NK-92 treated with Interleukin-12 subunit alpha and Interleukin-12 subunit beta, amount 100 ng/mL, for 24 hours (cell line): Measurements from ENCODE around the gene PROX1.

ENCODE experiments used
- DNase-seq: peaks from one replicate; lab custom pipeline; 2025; lab: John Stamatoyannopoulos, UW

PROX1 gene

GRCh38 chr1:214022810-214023425 lies 35.1 kb downstream of the PROX1 start:
- DNase-seq, result no peak

GRCh38 chr1:214026985-214027384 lies 39.2 kb downstream of the PROX1 start:
- no peak for DNase-seq

- DNase-seq, result no peak
Observed at GRCh38 chr1:214027498-214027897, 39.7 kb downstream of the PROX1 start.

GRCh38 chr1:214028095-214028494 lies 40.3 kb downstream of the PROX1 start:
- no peak for DNase-seq

- no peak for DNase-seq
Observed at GRCh38 chr1:214028649-214029406, 41.1 kb downstream of the PROX1 start.

- DNase-seq, result no peak
Observed at GRCh38 chr1:214029796-214030195, 42.0 kb downstream of the PROX1 start.

- no peak for DNase-seq
Observed at GRCh38 chr1:214031267-214031650, 43.5 kb downstream of the PROX1 start.

- no peak for DNase-seq
Observed at GRCh38 chr1:214037468-214037867, 49.7 kb downstream of the PROX1 start.

- DNase-seq, result no peak
Observed at GRCh38 chr1:214039394-214040018, 51.7 kb downstream of the PROX1 start.

GRCh38 chr1:214043167-214043566 lies 55.4 kb downstream of the PROX1 start:
- no peak for DNase-seq

- DNase-seq, result no peak
Observed at GRCh38 chr1:214044438-214045214, 56.9 kb downstream of the PROX1 start.

- DNase-seq, result no peak
Observed at GRCh38 chr1:214050513-214051401, 63.0 kb downstream of the PROX1 start.

GRCh38 chr1:214051786-214052185 lies 64.0 kb downstream of the PROX1 start:
- DNase-seq, result no peak

GRCh38 chr1:214058076-214058475 lies 70.3 kb downstream of the PROX1 start:
- no peak for DNase-seq

- no peak for DNase-seq
Observed at GRCh38 chr1:214066190-214066589, 78.4 kb downstream of the PROX1 start.

- no peak for DNase-seq
Observed at GRCh38 chr1:214066936-214067335, 79.2 kb downstream of the PROX1 start.

GRCh38 chr1:214067397-214067796 lies 79.6 kb downstream of the PROX1 start:
- no peak for DNase-seq

- no peak for DNase-seq
Observed at GRCh38 chr1:214067853-214068703, 80.3 kb downstream of the PROX1 start.

- no peak for DNase-seq
Observed at GRCh38 chr1:214068979-214069378, 81.2 kb downstream of the PROX1 start.

- DNase-seq, result no peak
Observed at GRCh38 chr1:214071469-214071868, 83.7 kb downstream of the PROX1 start.
